ENCODE results near the gene SMAD1.
"Not testable (repeated sequence)": the region's sequence is repeated elsewhere in the genome, so short reads cannot be mapped to it uniquely, and the experiment has no call there.

Gene SMAD1

GRCh38 chr4:145531859-145532258 is 50.2 kb downstream of the SMAD1 start:
- no peak overlapping the region for H3K4me3 ChIP-seq (ENCODE audit: low read depth, low read length)
- no peak for TF ChIP-seq CTCF (IDR thresholded peaks at IDR 0.05; ENCODE audit: low read depth, low read length)

- TF ChIP-seq CTCF (IDR thresholded peaks at IDR 0.05; ENCODE audit: low read depth, low read length) = no peak
- H3K4me3 ChIP-seq (ENCODE audit: low read depth, low read length) = no peak overlapping the region
Measured at GRCh38 chr4:145533001-145533400, 51.3 kb downstream of the SMAD1 start.

GRCh38 chr4:145533415-145533814 is 51.8 kb downstream of the SMAD1 start:
- H3K4me3 ChIP-seq (ENCODE audit: low read depth, low read length) = not testable (repeated sequence)

- no peak overlapping the region for H3K4me3 ChIP-seq (ENCODE audit: low read depth, low read length)
- no peak for TF ChIP-seq CTCF (IDR thresholded peaks at IDR 0.05; ENCODE audit: low read depth, low read length)
Measured at GRCh38 chr4:145533961-145534360, 52.3 kb downstream of the SMAD1 start.

GRCh38 chr4:145535202-145535601 is 53.5 kb downstream of the SMAD1 start:
- no peak overlapping the region for H3K4me3 ChIP-seq (ENCODE audit: low read depth, low read length)
- no peak for TF ChIP-seq CTCF (IDR thresholded peaks at IDR 0.05; ENCODE audit: low read depth, low read length)

- TF ChIP-seq CTCF (IDR thresholded peaks at IDR 0.05; ENCODE audit: low read depth, low read length) = no peak
- no peak overlapping the region for H3K4me3 ChIP-seq (ENCODE audit: low read depth, low read length)
Measured at GRCh38 chr4:145536044-145536443, 54.4 kb downstream of the SMAD1 start.

- TF ChIP-seq CTCF (IDR thresholded peaks at IDR 0.05; ENCODE audit: low read depth, low read length) = no peak
- no peak overlapping the region for H3K4me3 ChIP-seq (ENCODE audit: low read depth, low read length)
Measured at GRCh38 chr4:145538596-145538995, 56.9 kb downstream of the SMAD1 start.

GRCh38 chr4:145539671-145540070 is 58.0 kb downstream of the SMAD1 start:
- no peak for TF ChIP-seq CTCF (IDR thresholded peaks at IDR 0.05; ENCODE audit: low read depth, low read length)
- no peak overlapping the region for H3K4me3 ChIP-seq (ENCODE audit: low read depth, low read length)
